Measurements from ENCODE around the gene LRRC47.

The LRRC47 gene

DNA sequence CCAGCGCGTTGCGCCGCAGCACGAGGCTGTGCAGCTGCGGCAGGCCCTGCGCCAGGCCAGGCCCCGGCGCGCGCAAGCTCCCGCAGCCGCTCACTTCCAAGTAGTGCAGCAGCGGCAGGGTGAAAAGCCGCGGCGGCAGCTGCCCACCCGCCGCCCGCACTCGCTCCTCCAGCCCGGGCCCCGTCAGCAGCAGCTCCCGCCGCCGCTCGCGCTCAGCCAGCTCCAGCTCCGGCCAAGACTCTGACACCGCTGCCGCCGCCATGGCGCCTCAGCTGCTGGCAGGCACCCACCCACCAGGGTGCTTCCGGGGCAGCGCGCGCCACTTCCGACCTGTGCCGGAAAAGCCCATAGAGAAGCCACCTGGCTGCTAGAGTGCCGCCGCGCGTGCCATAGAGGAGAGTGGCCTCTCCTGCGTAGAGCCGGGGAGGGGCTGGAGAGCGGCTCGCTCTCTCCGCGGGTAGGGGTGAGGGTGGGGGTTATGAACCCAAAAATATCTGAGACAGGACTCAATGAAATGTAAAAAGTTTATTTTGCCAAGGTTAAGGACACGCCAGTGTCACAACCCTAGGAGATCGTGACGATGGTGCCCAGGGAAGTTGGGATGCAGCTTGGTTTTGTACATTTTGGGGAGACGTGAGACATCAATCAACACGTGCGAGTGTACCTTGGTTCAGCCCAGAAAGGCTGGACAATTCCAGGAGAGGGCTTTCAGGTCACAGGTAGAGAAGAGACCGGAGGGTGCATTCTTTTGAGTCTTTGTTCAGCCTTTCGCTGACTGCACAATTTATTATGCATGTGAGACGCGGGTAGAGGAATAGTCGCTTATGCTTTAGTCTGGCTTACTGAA, at the start of gene LRRC47:
TSS of gene LRRC47 (minus strand) at position 284 of the 847 bp plus-strand sequence. CDS start at position 262, 22 bp downstream.
- Histone ChIP-seq H3K27me3 (ENCODE audit: control insufficient read depth, insufficient read depth, low read length) (no peaks in the 10 kb centered on the region), H3K27ac (ENCODE audit: low read depth, low read length) (peak within 1 kb of the TSS; percentile 84), H3K4me3 (ENCODE audit: low read length) (peak within 1 kb of the TSS; percentile 88), H3K36me3 (ENCODE audit: control insufficient read depth, insufficient read depth, low read length) (no peaks in the 10 kb centered on the region), H3K9ac (ENCODE audit: low read length) (peak within 1 kb of the TSS; percentile 57), H3K4me1 (ENCODE audit: control insufficient read depth, insufficient read depth, low read length) (peaks cover 9% of the 10 kb centered on the region)

DNA sequence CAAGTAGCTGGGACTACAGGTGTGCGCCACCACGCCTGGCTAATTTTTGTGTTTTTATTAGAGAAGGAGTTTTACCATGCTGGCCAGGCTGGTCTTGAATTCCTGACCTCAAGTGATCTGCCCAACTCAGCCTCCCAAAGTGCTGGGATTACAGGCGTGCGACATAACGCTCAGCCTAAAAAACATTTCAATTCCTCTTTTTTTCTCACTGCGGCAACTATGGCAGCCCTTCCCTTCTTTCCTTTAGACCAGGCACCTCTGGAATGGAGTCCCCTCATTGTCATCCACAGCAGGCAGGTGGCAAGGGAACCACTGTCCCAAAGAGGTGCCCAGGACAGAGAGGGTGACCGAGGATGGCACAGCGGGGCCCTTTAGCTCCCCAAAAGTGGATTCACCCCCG, 46.6 kb upstream of the LRRC47 start:
- Histone ChIP-seq H3K27ac (ENCODE audit: low read depth, low read length) (no peak overlapping the region), H3K9ac (ENCODE audit: low read length) (no peak overlapping the region), H3K36me3 (ENCODE audit: control insufficient read depth, insufficient read depth, low read length) (peaks cover 8% of the 10 kb centered on the region), H3K4me3 (ENCODE audit: low read length) (no peak overlapping the region), H3K4me1 (ENCODE audit: control insufficient read depth, insufficient read depth, low read length) (no peaks in the 10 kb centered on the region), H3K27me3 (ENCODE audit: control insufficient read depth, insufficient read depth, low read length) (no peaks in the 10 kb centered on the region)

DNA sequence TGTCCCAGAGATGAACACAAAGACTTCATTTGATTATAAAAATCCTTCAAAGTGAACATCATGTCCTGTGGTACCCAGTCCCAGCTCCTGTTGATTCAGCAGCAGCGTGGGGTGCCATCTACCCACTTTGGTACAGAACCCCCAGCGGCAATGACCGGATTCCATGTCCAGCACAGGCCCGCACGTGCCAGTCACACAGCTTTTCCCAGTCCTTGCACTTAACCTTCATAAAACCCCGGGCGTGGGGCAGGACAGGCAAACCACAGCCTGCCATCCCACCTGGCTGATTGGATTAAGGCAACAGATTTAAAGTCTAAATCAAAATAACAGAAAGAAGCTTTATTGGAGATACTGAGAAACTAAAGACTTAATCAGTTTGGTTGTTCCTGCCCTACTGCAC, 45.2 kb upstream of the LRRC47 start:
- Histone ChIP-seq H3K27me3 (ENCODE audit: control insufficient read depth, insufficient read depth, low read length) (no peaks in the 10 kb centered on the region), H3K4me1 (ENCODE audit: control insufficient read depth, insufficient read depth, low read length) (no peaks in the 10 kb centered on the region), H3K27ac (ENCODE audit: low read depth, low read length) (no peak overlapping the region), H3K4me3 (ENCODE audit: low read length) (no peak overlapping the region), H3K36me3 (ENCODE audit: control insufficient read depth, insufficient read depth, low read length) (peaks cover 20% of the 10 kb centered on the region), H3K9ac (ENCODE audit: low read length) (no peak overlapping the region)

DNA sequence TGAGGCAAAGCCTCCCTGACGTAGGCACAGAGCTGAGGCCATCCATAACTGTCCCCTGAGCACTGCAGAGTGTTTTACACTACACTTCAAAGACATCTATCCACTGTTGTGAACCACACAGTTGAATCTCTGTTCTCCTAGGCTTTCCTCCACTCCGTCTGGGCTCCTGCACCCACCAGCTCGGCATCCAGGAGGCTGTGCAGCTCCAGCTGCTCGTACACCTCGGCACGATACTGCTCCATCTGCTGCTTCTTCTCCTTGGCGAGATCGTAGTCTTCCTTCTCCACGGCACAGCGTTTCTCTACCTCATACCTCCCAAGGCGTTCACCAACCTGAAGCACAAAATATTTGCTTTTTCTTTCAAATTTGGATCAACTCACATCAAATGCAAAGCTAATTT, 42.5 kb upstream of the LRRC47 start:
- no peak overlapping the region for H3K9ac ChIP-seq (ENCODE audit: low read length)
- no peaks in the 10 kb centered on the region for H3K4me1 ChIP-seq (ENCODE audit: control insufficient read depth, insufficient read depth, low read length)
- H3K27ac ChIP-seq (ENCODE audit: low read depth, low read length), result no peak overlapping the region
- H3K36me3 ChIP-seq (ENCODE audit: control insufficient read depth, insufficient read depth, low read length), result peaks cover 25% of the 10 kb centered on the region
- no peaks in the 10 kb centered on the region for H3K27me3 ChIP-seq (ENCODE audit: control insufficient read depth, insufficient read depth, low read length)
- no peak overlapping the region for H3K4me3 ChIP-seq (ENCODE audit: low read length)

DNA sequence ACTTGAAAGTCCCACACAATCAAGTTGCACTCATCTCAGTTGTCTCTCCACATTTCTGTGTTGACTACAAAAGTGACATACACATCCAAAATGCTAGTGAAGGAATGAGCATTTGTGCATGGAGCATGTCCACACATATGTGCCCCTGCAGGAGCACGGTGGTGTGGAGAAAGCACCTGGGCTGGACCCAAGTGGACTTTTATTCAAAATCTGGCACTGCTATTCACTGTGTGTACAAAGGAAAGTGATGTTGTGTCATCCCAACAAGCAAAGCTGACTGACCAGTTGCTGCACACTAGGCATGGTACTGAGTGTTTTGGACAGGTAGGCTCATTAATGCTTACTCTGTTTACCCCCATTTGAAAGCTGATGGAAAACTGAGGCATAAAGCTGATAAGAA, 41.4 kb upstream of the LRRC47 start:
- Histone ChIP-seq H3K36me3 (ENCODE audit: control insufficient read depth, insufficient read depth, low read length) (peaks cover 25% of the 10 kb centered on the region), H3K4me1 (ENCODE audit: control insufficient read depth, insufficient read depth, low read length) (no peaks in the 10 kb centered on the region), H3K27ac (ENCODE audit: low read depth, low read length) (no peak overlapping the region), H3K9ac (ENCODE audit: low read length) (no peak overlapping the region), H3K4me3 (ENCODE audit: low read length) (no peak overlapping the region), H3K27me3 (ENCODE audit: control insufficient read depth, insufficient read depth, low read length) (no peaks in the 10 kb centered on the region)

DNA sequence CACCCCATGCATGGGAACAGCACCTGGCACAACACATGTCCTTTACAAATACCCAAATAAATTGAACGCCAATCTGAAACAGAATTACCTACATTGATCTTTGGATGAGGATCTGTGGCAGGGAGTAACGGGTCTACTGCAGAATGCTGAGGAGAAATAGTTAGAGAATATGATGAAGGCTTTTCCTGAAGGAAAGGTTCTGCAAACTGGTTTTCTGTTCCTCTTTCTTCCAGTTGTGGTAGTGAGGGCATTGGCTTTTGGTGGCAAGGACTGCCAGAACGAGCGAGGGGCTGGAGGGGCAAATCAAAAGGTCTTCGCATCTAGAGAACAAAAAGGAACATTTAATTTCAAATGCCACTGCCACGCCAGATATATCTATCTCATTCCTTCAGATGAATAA, 40.9 kb upstream of the LRRC47 start:
- H3K9ac ChIP-seq (ENCODE audit: low read length), result no peak overlapping the region
- no peaks in the 10 kb centered on the region for H3K27me3 ChIP-seq (ENCODE audit: control insufficient read depth, insufficient read depth, low read length)
- H3K4me1 ChIP-seq (ENCODE audit: control insufficient read depth, insufficient read depth, low read length), result no peaks in the 10 kb centered on the region
- no peak overlapping the region for H3K4me3 ChIP-seq (ENCODE audit: low read length)
- H3K36me3 ChIP-seq (ENCODE audit: control insufficient read depth, insufficient read depth, low read length), result peaks cover 25% of the 10 kb centered on the region
- H3K27ac ChIP-seq (ENCODE audit: low read depth, low read length), result no peak overlapping the region

DNA sequence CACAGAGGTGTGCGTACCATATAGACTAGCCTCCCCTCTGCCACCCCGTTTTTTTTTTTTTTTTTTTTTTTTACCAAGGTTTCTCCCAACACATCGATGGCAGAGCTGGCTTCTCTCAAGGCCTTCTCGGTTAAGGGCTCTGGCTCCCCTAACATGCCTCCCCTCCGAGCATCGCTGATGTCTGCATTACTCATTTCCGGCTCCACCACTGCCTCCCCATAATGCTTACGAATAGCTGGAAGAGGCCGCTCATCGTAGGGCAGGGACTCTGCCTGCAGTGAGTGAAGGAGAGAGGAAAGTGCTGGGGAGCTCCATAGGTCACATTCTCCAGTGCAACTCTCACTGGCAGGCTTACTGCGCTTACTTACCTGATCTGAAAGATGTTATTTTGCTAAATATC, 40.1 kb upstream of the LRRC47 start:
- H3K27me3 ChIP-seq (ENCODE audit: control insufficient read depth, insufficient read depth, low read length), result no peaks in the 10 kb centered on the region
- H3K4me1 ChIP-seq (ENCODE audit: control insufficient read depth, insufficient read depth, low read length), result no peaks in the 10 kb centered on the region
- no peak overlapping the region for H3K27ac ChIP-seq (ENCODE audit: low read depth, low read length)
- H3K9ac ChIP-seq (ENCODE audit: low read length), result no peak overlapping the region
- H3K36me3 ChIP-seq (ENCODE audit: control insufficient read depth, insufficient read depth, low read length), result peaks cover 25% of the 10 kb centered on the region
- no peak overlapping the region for H3K4me3 ChIP-seq (ENCODE audit: low read length)

DNA sequence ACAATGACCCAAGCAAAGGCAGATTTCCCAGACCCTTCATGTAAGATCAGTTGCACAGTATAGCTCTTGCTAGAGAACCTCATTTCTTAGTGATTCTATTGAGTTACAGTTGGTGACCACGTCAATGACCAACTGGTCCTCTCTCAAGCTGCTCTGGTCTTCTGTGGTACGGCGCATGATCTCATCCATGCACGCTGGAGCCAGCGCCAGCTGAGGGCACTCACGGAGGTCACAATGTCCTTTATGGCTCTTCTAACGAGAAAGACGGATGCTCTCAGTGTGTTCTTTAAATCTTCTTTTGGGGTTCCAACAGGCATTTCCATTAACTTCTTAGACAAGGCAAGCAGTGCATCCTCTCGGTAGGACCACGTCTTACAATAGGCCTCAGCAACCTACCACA, 38.4 kb upstream of the LRRC47 start:
- no peaks in the 10 kb centered on the region for H3K4me1 ChIP-seq (ENCODE audit: control insufficient read depth, insufficient read depth, low read length)
- no peak overlapping the region for H3K4me3 ChIP-seq (ENCODE audit: low read length)
- H3K9ac ChIP-seq (ENCODE audit: low read length), result no peak overlapping the region
- no peaks in the 10 kb centered on the region for H3K27me3 ChIP-seq (ENCODE audit: control insufficient read depth, insufficient read depth, low read length)
- H3K36me3 ChIP-seq (ENCODE audit: control insufficient read depth, insufficient read depth, low read length), result peaks cover 27% of the 10 kb centered on the region
- H3K27ac ChIP-seq (ENCODE audit: low read depth, low read length), result no peak overlapping the region

DNA sequence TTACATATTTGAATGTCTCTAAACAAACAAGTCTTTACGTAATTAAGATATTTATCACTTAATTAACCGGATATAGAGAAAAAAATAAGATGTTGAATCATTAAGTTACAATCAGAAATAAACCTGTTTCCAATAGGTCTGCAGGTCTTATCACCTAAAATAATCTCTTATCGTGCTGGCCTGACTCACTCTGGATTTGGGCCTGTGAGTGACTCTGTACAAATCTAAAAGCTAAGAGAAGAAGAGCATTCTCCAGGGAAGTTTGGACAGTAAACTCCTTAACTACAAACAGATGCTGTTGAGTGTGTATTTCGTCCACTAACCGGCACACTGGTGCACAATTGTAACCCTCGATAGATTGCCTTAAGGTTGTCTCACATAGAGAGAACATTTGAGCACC, 35.4 kb upstream of the LRRC47 start:
- Histone ChIP-seq H3K4me3 (ENCODE audit: low read length) (no peak overlapping the region), H3K9ac (ENCODE audit: low read length) (no peak overlapping the region), H3K27me3 (ENCODE audit: control insufficient read depth, insufficient read depth, low read length) (no peaks in the 10 kb centered on the region), H3K4me1 (ENCODE audit: control insufficient read depth, insufficient read depth, low read length) (no peaks in the 10 kb centered on the region), H3K27ac (ENCODE audit: low read depth, low read length) (no peak overlapping the region), H3K36me3 (ENCODE audit: control insufficient read depth, insufficient read depth, low read length) (peaks cover 10% of the 10 kb centered on the region)

DNA sequence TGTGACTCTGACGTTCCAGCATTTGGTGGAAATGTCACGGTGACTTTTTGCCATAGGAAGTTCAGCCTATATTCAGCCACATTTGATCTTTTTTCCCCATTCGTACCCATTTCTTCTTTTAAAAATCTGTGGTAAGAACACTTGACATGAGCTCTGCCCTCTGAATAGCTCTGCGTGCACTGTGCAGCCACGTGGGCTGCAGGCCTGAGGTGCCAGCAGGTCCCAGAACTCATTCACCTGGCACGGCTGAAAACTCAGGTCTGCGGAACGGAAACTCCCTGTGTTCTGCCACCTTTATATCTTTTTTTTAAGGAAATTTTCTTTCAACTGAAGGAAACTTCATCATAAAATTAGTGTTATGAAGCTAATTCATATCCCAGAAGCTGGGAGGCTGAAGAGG, 32.1 kb upstream of the LRRC47 start:
- Histone ChIP-seq H3K9ac (ENCODE audit: low read length) (no peak overlapping the region), H3K27ac (ENCODE audit: low read depth, low read length) (no peak overlapping the region), H3K4me1 (ENCODE audit: control insufficient read depth, insufficient read depth, low read length) (no peaks in the 10 kb centered on the region), H3K36me3 (ENCODE audit: control insufficient read depth, insufficient read depth, low read length) (peaks cover 24% of the 10 kb centered on the region), H3K27me3 (ENCODE audit: control insufficient read depth, insufficient read depth, low read length) (no peaks in the 10 kb centered on the region), H3K4me3 (ENCODE audit: low read length) (no peak overlapping the region)

DNA sequence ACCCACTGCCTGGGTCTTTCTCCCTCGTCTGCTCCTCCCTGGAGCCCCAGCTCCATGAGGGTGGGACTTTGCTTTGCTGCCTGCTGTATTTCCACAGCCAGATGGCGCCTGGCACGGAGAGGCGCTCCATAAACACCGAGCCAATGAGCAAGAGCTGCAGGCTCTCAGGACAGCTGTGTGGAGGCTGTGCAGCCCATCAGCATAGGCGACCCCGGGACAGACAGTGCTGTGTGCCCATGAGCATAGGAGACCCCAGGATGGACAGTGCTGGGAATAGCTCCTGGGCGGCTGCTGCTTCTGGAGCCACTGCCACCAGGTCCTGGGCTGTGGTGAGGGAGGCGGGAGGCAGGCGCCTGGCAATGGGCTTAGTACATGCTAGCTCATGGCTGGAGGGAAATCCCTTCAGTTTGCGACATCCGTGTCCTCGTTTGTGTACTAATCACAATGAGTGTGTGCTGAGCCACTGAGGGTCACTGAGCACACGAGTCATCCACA, 31.6 kb upstream of the LRRC47 start:
- no peak overlapping the region for H3K27ac ChIP-seq (ENCODE audit: low read depth, low read length)
- H3K9ac ChIP-seq (ENCODE audit: low read length), result no peak overlapping the region
- no peaks in the 10 kb centered on the region for H3K27me3 ChIP-seq (ENCODE audit: control insufficient read depth, insufficient read depth, low read length)
- H3K4me3 ChIP-seq (ENCODE audit: low read length), result no peak overlapping the region
- peaks cover 29% of the 10 kb centered on the region for H3K36me3 ChIP-seq (ENCODE audit: control insufficient read depth, insufficient read depth, low read length)
- H3K4me1 ChIP-seq (ENCODE audit: control insufficient read depth, insufficient read depth, low read length), result no peaks in the 10 kb centered on the region

DNA sequence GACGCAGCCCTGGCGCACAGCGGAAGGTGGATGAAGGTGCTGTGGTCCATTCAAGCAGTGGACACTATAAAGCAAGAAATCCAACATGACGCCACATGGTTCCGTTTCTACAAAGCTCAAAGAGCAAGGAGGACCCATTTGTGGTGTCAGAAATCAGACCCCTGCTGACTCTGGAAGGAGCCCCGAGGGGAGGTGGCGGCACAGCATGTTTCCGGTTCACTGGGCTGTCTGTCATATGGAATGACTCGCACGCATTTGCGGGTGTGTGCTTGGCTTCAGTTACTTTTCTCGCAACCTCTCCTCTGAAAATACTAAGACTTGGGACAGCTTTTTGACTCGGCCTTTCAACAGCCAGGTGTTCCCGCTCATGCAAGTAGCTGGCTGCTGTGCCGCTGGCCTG, 29.1 kb upstream of the LRRC47 start:
- Histone ChIP-seq H3K4me3 (ENCODE audit: low read length) (no peak overlapping the region), H3K4me1 (ENCODE audit: control insufficient read depth, insufficient read depth, low read length) (no peaks in the 10 kb centered on the region), H3K9ac (ENCODE audit: low read length) (no peak overlapping the region), H3K27ac (ENCODE audit: low read depth, low read length) (no peak overlapping the region), H3K27me3 (ENCODE audit: control insufficient read depth, insufficient read depth, low read length) (no peaks in the 10 kb centered on the region), H3K36me3 (ENCODE audit: control insufficient read depth, insufficient read depth, low read length) (peaks cover 28% of the 10 kb centered on the region)

DNA sequence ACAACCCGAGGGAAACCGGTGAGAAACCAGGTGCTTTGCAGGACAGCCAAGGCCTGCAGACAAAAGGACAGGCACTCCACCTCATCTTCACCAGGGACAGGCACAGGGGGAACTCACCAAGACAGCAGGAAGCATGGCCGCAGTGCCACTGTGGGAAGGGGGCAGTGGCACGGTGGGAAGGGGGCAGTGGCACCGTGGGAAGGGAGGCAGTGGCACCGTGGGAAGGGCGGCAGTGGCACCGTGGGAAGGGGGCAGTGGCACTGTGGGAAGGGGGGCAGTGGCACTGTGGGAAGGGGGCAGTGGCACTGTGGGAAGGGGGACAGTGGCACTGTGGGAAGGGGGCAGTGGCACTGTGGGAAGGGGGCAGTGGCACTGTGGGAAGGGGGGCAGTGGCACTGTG, 28.4 kb upstream of the LRRC47 start:
- Histone ChIP-seq H3K9ac (ENCODE audit: low read length) (no peak overlapping the region), H3K27me3 (ENCODE audit: control insufficient read depth, insufficient read depth, low read length) (no peaks in the 10 kb centered on the region), H3K27ac (ENCODE audit: low read depth, low read length) (no peak overlapping the region), H3K36me3 (ENCODE audit: control insufficient read depth, insufficient read depth, low read length) (peaks cover 32% of the 10 kb centered on the region), H3K4me1 (ENCODE audit: control insufficient read depth, insufficient read depth, low read length) (no peaks in the 10 kb centered on the region), H3K4me3 (ENCODE audit: low read length) (no peak overlapping the region)

Measured in rectal smooth muscle tissue (tissue), 1 donor.